ENCODE results near the gene CD69.

CD69 gene

DNA sequence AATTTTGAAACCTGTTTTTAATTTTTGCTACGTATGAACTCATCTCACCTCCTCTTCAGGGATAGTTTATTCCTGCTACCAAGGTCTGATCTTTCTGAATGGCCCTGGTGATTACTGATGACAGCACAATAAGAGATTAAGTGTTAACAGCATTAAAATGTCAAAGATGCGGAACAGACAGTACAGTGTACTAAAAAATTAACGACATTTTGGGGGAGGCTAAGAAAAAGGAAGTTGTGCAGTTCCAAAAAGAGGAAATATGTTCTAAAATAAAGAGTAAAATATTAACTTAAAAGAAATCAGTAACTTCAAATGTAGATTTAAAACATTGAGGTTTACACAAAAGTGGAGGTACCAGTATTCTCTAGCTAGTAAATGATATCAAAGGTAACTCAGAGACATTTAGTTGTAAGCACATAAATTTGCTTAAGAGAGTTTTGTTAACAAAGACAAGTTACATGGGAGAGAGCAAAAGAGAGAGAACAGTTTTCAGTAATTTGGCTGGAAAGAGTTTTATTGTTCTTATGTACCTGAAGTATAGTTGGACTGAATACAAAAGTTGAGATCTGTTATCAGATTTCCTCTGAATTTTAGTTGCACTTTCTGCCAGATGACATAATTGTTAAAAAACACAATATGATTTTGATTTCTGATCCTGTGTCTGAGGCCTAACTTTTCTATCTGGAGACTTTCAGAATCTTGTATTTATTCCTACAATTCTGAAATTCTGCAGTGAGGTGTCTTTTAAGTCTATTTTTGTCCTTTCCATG lies 23.6 kb downstream of the CD69 start:
- peak overlapping the region; percentile 40 for H3K9ac ChIP-seq (ENCODE audit: low read length)
- peak overlapping the region; percentile 100 for H3K27ac ChIP-seq (ENCODE audit: low read depth, low read length)
- H4K20me1 ChIP-seq (ENCODE audit: low read depth, low read length), result no peaks in the 10 kb centered on the region
- peak overlapping the region; percentile 86 for H3K4me2 ChIP-seq (ENCODE audit: low read depth, low read length, poor library complexity, severe bottlenecking)
- H3K79me2 ChIP-seq (ENCODE audit: insufficient read depth, low read length), result peaks cover 7% of the 10 kb centered on the region
- H3K36me3 ChIP-seq (ENCODE audit: low read length), result no peaks in the 10 kb centered on the region
- peak overlapping the region; percentile 21 for H3K4me3 ChIP-seq (ENCODE audit: insufficient read depth, low read length, poor library complexity, severe bottlenecking)
- peaks cover 36% of the 10 kb centered on the region for H3F3A ChIP-seq (ENCODE audit: insufficient read depth)
- H3K27me3 ChIP-seq (ENCODE audit: low read length), result no peaks in the 10 kb centered on the region
- H3K9me2 ChIP-seq (replicated peaks; ENCODE audit: insufficient read depth, low read length), result no peaks in the 10 kb centered on the region
- TF ChIP-seq EZH2phosphoT487 (conservative IDR thresholded peaks at IDR 0.05; ENCODE audit: low read length), result no peak
- TF ChIP-seq, protein P1, sequence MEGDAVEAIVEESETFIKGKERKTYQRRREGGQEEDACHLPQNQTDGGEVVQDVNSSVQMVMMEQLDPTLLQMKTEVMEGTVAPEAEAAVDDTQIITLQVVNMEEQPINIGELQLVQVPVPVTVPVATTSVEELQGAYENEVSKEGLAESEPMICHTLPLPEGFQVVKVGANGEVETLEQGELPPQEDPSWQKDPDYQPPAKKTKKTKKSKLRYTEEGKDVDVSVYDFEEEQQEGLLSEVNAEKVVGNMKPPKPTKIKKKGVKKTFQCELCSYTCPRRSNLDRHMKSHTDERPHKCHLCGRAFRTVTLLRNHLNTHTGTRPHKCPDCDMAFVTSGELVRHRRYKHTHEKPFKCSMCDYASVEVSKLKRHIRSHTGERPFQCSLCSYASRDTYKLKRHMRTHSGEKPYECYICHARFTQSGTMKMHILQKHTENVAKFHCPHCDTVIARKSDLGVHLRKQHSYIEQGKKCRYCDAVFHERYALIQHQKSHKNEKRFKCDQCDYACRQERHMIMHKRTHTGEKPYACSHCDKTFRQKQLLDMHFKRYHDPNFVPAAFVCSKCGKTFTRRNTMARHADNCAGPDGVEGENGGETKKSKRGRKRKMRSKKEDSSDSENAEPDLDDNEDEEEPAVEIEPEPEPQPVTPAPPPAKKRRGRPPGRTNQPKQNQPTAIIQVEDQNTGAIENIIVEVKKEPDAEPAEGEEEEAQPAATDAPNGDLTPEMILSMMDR (IDR thresholded peaks at IDR 0.05; ENCODE audit: insufficient read depth, low read length, poor library complexity, severe bottlenecking), result no peak
- H2AFZ ChIP-seq (ENCODE audit: low read depth, low read length, severe bottlenecking), result peak overlapping the region; percentile 26
- H3K9me3 ChIP-seq (ENCODE audit: insufficient read depth, low read length), result no peaks in the 10 kb centered on the region

DNA sequence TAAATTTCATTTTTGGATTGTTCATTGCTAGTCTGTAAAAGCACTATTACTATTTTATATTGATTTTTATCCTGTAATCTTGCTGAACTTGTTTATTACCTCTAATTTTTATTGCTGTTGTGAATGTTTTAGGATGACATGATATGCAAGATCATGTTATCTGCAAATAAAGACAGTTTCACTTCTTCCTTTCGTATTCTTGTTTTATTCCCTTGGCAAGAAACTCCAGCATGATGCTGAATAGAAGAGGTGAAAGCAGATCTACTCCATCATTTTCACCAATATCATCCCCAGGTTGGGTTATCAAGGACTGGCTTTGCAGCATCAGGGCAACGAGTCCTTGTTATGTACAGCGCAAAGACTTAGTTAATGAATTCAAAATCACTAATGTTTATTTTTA lies 25.1 kb downstream of the CD69 start:
- no peaks in the 10 kb centered on the region for H3K9me3 ChIP-seq (ENCODE audit: insufficient read depth, low read length)
- no peak overlapping the region for H3K4me3 ChIP-seq (ENCODE audit: insufficient read depth, low read length, poor library complexity, severe bottlenecking)
- H3F3A ChIP-seq (ENCODE audit: insufficient read depth), result peaks cover 36% of the 10 kb centered on the region
- no peaks in the 10 kb centered on the region for H4K20me1 ChIP-seq (ENCODE audit: low read depth, low read length)
- H3K27me3 ChIP-seq (ENCODE audit: low read length), result no peaks in the 10 kb centered on the region
- H3K4me2 ChIP-seq (ENCODE audit: low read depth, low read length, poor library complexity, severe bottlenecking), result peak overlapping the region; percentile 67
- H3K79me2 ChIP-seq (ENCODE audit: insufficient read depth, low read length), result peaks cover 22% of the 10 kb centered on the region
- no peak overlapping the region for H2AFZ ChIP-seq (ENCODE audit: low read depth, low read length, severe bottlenecking)
- H3K9ac ChIP-seq (ENCODE audit: low read length), result no peak overlapping the region; the same call in 1 of the 2 replicates
- H3K36me3 ChIP-seq (ENCODE audit: low read length), result no peaks in the 10 kb centered on the region
- no peaks in the 10 kb centered on the region for H3K9me2 ChIP-seq (replicated peaks; ENCODE audit: insufficient read depth, low read length)
- H3K27ac ChIP-seq (ENCODE audit: low read depth, low read length), result peak overlapping the region; percentile 100
- TF ChIP-seq EZH2phosphoT487 (conservative IDR thresholded peaks at IDR 0.05; ENCODE audit: low read length), result no peak
- TF ChIP-seq, protein P1 (IDR thresholded peaks at IDR 0.05; ENCODE audit: insufficient read depth, low read length, poor library complexity, severe bottlenecking), result no peak

DNA sequence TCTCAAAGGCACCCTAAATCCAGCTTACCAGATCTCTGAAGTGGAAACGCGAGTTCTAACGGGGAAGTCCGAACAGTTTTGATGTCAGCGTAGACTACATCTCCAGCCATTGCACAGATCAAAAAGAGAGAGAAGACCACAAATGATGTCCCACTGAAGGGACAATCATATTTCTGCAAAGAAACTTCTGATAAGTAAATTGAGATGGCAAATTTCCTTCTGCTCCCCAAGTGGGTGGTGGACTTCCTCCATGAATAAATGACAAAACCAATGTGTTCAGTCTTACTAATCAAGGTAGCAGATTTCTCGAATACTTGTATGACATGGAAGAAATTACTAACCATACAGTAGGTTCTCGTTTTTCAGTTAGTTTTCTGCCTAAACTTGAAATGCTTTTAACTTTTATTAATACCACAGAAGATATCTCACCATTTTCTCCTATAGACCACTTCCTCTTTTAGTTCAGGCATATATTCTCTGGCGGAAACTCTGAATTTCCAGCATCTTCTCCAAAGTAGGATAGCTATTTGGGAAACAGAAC lies 27.7 kb downstream of the CD69 start, which contains the start of gene CLECL1:
CLECL1 (minus strand) TSS at position 177 of the 541 bp plus-strand sequence.
- H3K9me2 ChIP-seq (replicated peaks; ENCODE audit: insufficient read depth, low read length), result no peaks in the 10 kb centered on the region
- H3K4me2 ChIP-seq (ENCODE audit: low read depth, low read length, poor library complexity, severe bottlenecking), result peak within 1 kb of the TSS; percentile 99
- H3K36me3 ChIP-seq (ENCODE audit: low read length), result no peaks in the 10 kb centered on the region
- peaks cover 47% of the 10 kb centered on the region for H3K79me2 ChIP-seq (ENCODE audit: insufficient read depth, low read length)
- H3K9me3 ChIP-seq (ENCODE audit: insufficient read depth, low read length), result no peaks in the 10 kb centered on the region
- H3K4me3 ChIP-seq (ENCODE audit: insufficient read depth, low read length, poor library complexity, severe bottlenecking), result peak within 1 kb of the TSS; percentile 63
- H3K9ac ChIP-seq (ENCODE audit: low read length), result peak within 1 kb of the TSS; percentile 74
- H3K27me3 ChIP-seq (ENCODE audit: low read length), result no peaks in the 10 kb centered on the region
- peak within 1 kb of the TSS; percentile 100 for H3K27ac ChIP-seq (ENCODE audit: low read depth, low read length)
- TF ChIP-seq, protein P1 (IDR thresholded peaks at IDR 0.05; ENCODE audit: insufficient read depth, low read length, poor library complexity, severe bottlenecking), result no peak
- no peak for TF ChIP-seq EZH2phosphoT487 (conservative IDR thresholded peaks at IDR 0.05; ENCODE audit: low read length)
- no peaks in the 10 kb centered on the region for H4K20me1 ChIP-seq (ENCODE audit: low read depth, low read length)
- H3F3A ChIP-seq (ENCODE audit: insufficient read depth), result peaks cover 48% of the 10 kb centered on the region
- H2AFZ ChIP-seq (ENCODE audit: low read depth, low read length, severe bottlenecking), result no peak within 1 kb of the TSS

Measured in SU-DHL-6 (cell line).